ENCODE data around the gene TSKU. TPM values are rescaled to one million over a fixed set of nuclear protein-coding genes. Genes with fewer than 3 reads are reported as not detected.

TSKU gene
- total RNA-seq, 1 donor from 2014 or later: 32.8 TPM

- Mint-ChIP-seq H3K4me3 (no peak overlapping the region), H3K4me1 (ENCODE audit: unreplicated experiment) (peaks cover 8% of the 10 kb centered on the region), H3K9me3 (no peaks in the 10 kb centered on the region), H3K27me3 (no peaks in the 10 kb centered on the region), H3K36me3 (no peaks in the 10 kb centered on the region), H3K27ac (no peak overlapping the region)
- no peak for DNase-seq (ENCODE audit: extremely low spot score, unreplicated experiment)
- TF ChIP-seq, protein P1, sequence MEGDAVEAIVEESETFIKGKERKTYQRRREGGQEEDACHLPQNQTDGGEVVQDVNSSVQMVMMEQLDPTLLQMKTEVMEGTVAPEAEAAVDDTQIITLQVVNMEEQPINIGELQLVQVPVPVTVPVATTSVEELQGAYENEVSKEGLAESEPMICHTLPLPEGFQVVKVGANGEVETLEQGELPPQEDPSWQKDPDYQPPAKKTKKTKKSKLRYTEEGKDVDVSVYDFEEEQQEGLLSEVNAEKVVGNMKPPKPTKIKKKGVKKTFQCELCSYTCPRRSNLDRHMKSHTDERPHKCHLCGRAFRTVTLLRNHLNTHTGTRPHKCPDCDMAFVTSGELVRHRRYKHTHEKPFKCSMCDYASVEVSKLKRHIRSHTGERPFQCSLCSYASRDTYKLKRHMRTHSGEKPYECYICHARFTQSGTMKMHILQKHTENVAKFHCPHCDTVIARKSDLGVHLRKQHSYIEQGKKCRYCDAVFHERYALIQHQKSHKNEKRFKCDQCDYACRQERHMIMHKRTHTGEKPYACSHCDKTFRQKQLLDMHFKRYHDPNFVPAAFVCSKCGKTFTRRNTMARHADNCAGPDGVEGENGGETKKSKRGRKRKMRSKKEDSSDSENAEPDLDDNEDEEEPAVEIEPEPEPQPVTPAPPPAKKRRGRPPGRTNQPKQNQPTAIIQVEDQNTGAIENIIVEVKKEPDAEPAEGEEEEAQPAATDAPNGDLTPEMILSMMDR (conservative IDR thresholded peaks at IDR 0.05): no peak
Observed at GRCh38 chr11:76831686-76832310, 48.6 kb downstream of the TSKU start.

DNA sequence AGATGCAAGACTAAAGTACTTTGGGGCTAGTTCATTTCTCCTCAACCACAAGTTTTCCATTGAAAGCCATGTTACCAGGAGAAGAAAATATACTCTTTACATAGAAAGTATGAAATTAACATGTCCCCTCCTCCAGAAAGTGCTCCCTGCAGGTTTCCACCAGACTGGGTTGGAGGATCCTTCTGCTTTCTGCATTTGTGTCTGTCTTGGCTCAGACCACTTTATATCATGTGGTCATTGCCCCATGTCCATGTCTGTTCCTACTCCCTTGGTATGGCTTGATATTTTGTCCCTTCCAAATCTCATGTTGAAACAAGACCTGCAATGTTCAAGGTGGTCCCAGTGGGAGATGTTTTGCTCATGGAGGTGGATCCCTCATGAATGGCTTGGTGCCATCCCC, 49.2 kb downstream of the TSKU start:
- H3K9me3 Mint-ChIP-seq: no peaks in the 10 kb centered on the region
- no peak overlapping the region for H3K4me3 Mint-ChIP-seq
- TF ChIP-seq, protein P1 (conservative IDR thresholded peaks at IDR 0.05): no peak
- H3K27me3 Mint-ChIP-seq: no peaks in the 10 kb centered on the region
- no peaks in the 10 kb centered on the region for H3K36me3 Mint-ChIP-seq
- no peak overlapping the region for H3K27ac Mint-ChIP-seq
- H3K4me1 Mint-ChIP-seq (ENCODE audit: unreplicated experiment): peaks cover 8% of the 10 kb centered on the region
- DNase-seq (ENCODE audit: extremely low spot score, unreplicated experiment): no peak

DNA sequence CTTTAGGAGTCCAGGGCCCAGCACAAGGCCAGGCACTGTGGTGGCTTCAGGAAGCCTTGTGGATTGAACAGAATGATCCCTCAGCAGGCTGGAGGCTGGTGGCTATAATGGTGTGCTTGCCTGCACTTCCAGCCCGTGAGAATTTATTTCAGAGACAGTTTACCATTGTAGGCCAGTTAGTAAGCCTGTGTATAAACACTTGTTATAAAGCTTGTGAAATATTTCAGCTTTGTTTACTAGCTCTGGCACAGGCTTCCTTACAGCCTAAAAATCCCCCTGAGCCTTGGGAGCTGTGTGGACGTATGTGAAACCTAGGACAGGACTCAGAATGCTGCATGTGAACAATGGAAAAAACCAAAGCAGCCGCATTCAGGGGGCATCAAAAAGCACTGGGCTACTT, 51.0 kb downstream of the TSKU start:
- no peak for DNase-seq (ENCODE audit: extremely low spot score, unreplicated experiment)
- H3K36me3 Mint-ChIP-seq: no peaks in the 10 kb centered on the region
- no peak overlapping the region for H3K27ac Mint-ChIP-seq
- H3K27me3 Mint-ChIP-seq: peaks cover 6% of the 10 kb centered on the region
- TF ChIP-seq, protein P1 (conservative IDR thresholded peaks at IDR 0.05): no peak
- no peak overlapping the region for H3K4me3 Mint-ChIP-seq
- H3K4me1 Mint-ChIP-seq (ENCODE audit: unreplicated experiment): peaks cover 10% of the 10 kb centered on the region
- H3K9me3 Mint-ChIP-seq: no peaks in the 10 kb centered on the region

GRCh38 chr11:76835036-76835435, 51.9 kb downstream of the TSKU start:
- no peak overlapping the region for H3K27ac Mint-ChIP-seq
- TF ChIP-seq, protein P1 (conservative IDR thresholded peaks at IDR 0.05): no peak
- peaks cover 12% of the 10 kb centered on the region for H3K4me1 Mint-ChIP-seq (ENCODE audit: unreplicated experiment)
- H3K4me3 Mint-ChIP-seq: no peak overlapping the region
- H3K9me3 Mint-ChIP-seq: no peaks in the 10 kb centered on the region
- no peak for DNase-seq (ENCODE audit: extremely low spot score, unreplicated experiment)
- no peaks in the 10 kb centered on the region for H3K36me3 Mint-ChIP-seq
- H3K27me3 Mint-ChIP-seq: peaks cover 10% of the 10 kb centered on the region

GRCh38 chr11:76835928-76836612, 52.9 kb downstream of the TSKU start:
- H3K4me1 Mint-ChIP-seq (ENCODE audit: unreplicated experiment): peaks cover 5% of the 10 kb centered on the region
- H3K27me3 Mint-ChIP-seq: peaks cover 14% of the 10 kb centered on the region
- TF ChIP-seq, protein P1 (conservative IDR thresholded peaks at IDR 0.05): no peak
- H3K4me3 Mint-ChIP-seq: no peak overlapping the region
- DNase-seq (ENCODE audit: extremely low spot score, unreplicated experiment): no peak
- H3K9me3 Mint-ChIP-seq: no peaks in the 10 kb centered on the region
- H3K27ac Mint-ChIP-seq: no peak overlapping the region
- H3K36me3 Mint-ChIP-seq: no peaks in the 10 kb centered on the region

Measured in type B pancreatic cell (in vitro differentiated cells).